ENCODE data around the gene LRP8.

Gene LRP8

DNA sequence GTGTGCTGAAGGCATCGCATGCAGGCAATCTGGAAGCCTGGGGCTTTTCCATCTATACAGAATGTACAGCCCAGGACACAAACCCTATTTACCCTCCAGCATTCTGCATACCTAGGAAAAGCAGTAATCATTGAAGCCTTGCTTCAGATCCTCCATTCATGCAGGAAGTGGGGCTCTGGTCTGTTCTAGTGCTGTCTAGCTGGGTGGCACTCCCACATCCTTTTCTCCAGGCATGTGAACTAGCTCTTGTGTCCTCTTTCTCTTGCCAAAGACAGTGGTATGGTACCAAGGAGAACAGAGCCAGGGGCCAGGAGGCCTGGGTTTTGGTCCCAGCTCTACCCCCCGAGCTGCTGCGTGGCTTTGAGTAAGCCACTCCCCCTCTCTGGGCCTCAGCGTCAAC is 21.7 kb downstream of the LRP8 start:
- Histone ChIP-seq H3K27me3 (ENCODE audit: control insufficient read depth in 5 of 5, insufficient read depth in 4 of 5, low read length in 5 of 5) (no peaks in the 10 kb centered on the region), H3K4me3 (ENCODE audit: low read depth in 1 of 5, low read length in 5 of 5) (no peak overlapping the region), H3K9ac (ENCODE audit: low read length in 5 of 5) (no peak overlapping the region), H3K4me1 (ENCODE audit: control insufficient read depth in 5 of 5, insufficient read depth in 5 of 5, low read length in 5 of 5) (peaks cover 0 to 5% (median 0%) of the 10 kb centered on the region in 5 donors), H3K36me3 (ENCODE audit: control insufficient read depth in 5 of 5, insufficient read depth in 5 of 5, low read length in 5 of 5) (no peaks in the 10 kb centered on the region), H3K9me3 (ENCODE audit: control insufficient read depth in 5 of 5, low read length in 5 of 5) (no peaks in the 10 kb centered on the region), H3K27ac (ENCODE audit: low read depth, low read length) (no peak overlapping the region)

DNA sequence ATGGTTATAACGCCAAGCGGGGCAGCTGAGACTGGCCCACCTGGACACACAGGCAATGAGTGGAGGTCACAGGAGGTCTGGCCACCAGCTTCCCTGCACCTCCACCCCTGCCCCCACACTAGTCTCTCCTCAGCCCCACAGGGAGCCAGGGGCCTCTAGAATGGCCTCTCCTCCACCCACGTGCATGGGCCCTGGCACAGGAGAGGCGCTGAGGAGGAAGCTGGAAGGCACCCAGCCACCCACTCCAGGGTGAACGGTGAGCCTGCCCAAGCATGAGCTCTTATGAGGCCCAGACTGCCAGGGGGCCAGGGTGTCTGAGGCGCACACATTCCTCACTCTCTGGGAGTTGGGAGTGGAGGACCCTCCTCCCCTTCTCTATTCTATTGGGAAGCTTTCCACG is 22.2 kb downstream of the LRP8 start:
- Histone ChIP-seq H3K4me3 (ENCODE audit: low read depth in 1 of 5, low read length in 5 of 5) (no peak overlapping the region), H3K9me3 (ENCODE audit: control insufficient read depth in 5 of 5, low read length in 5 of 5) (no peaks in the 10 kb centered on the region), H3K9ac (ENCODE audit: low read length in 5 of 5) (no peak overlapping the region), H3K36me3 (ENCODE audit: control insufficient read depth in 5 of 5, insufficient read depth in 5 of 5, low read length in 5 of 5) (no peaks in the 10 kb centered on the region), H3K4me1 (ENCODE audit: control insufficient read depth in 5 of 5, insufficient read depth in 5 of 5, low read length in 5 of 5) (peaks cover 0 to 5% (median 0%) of the 10 kb centered on the region in 5 donors), H3K27me3 (ENCODE audit: control insufficient read depth in 5 of 5, insufficient read depth in 4 of 5, low read length in 5 of 5) (no peaks in the 10 kb centered on the region), H3K27ac (ENCODE audit: low read depth, low read length) (no peak overlapping the region)

DNA sequence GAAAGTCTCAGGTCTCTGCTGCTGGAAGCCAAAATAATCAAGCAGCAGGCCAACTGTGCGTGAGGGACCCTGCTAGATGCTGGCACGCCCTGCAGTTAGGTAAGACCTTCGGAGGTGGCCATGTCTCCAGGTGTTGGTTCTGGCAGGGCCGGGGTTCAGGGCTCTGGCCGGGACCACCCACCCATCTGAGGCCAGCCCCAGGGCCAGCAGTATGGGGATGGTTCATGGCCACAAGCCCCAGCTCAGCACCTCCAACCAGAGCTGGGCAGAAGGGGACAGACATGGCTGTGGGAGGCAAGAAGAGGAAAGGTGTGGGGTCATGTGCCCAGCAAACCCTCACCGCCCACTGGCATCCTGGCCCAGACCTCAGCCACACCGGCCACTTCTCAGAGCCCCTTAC is 23.3 kb downstream of the LRP8 start:
- H3K9ac ChIP-seq (ENCODE audit: low read length in 5 of 5): no peak overlapping the region
- no peaks in the 10 kb centered on the region for H3K36me3 ChIP-seq (ENCODE audit: control insufficient read depth in 5 of 5, insufficient read depth in 5 of 5, low read length in 5 of 5)
- no peaks in the 10 kb centered on the region for H3K9me3 ChIP-seq (ENCODE audit: control insufficient read depth in 5 of 5, low read length in 5 of 5)
- H3K4me3 ChIP-seq (ENCODE audit: low read depth in 1 of 5, low read length in 5 of 5): no peak overlapping the region
- H3K27ac ChIP-seq (ENCODE audit: low read depth, low read length): no peak overlapping the region
- H3K4me1 ChIP-seq (ENCODE audit: control insufficient read depth in 5 of 5, insufficient read depth in 5 of 5, low read length in 5 of 5): peaks cover 0 to 5% (median 0%) of the 10 kb centered on the region in 5 donors
- H3K27me3 ChIP-seq (ENCODE audit: control insufficient read depth in 5 of 5, insufficient read depth in 4 of 5, low read length in 5 of 5): no peaks in the 10 kb centered on the region

DNA sequence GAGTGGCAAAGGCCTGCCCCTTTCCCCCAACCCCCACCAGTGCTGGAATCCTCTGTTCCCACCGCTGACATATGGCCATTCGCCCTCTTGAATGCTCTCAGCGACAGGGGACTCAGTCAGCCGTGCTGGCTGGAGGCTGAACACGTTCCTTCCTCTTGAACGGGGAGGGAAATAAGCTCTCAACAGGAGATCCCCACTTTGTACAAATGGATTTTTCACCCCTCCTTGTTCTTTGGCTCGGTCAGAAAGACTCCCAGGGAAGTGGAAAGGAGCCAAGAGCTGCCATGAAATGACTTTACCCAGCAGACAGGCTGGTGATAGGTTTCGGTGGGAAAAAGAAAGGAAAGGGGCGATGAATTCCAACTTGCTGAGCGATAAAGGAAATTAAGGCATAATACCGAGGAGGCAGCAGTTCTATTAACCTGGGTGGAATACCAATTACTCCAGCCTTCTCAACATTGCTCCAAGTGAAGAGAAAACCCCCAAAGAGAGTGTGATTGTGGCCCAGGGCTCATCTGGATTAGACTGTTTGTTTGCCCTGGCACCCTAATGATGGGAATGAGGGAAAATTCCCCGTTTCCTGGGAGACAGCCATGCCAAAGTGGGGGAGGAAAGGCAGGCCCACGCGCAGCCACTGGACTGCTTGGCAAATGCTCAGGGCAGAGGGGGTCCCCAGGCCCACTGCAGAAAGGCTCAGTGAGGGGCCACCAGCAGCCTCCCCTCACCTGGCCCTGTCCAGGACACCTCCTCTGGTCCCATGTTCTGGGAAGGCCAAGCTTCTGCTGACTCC is 23.9 kb downstream of the LRP8 start:
- Histone ChIP-seq H3K4me3 (ENCODE audit: low read depth in 1 of 5, low read length in 5 of 5) (no peak overlapping the region), H3K36me3 (ENCODE audit: control insufficient read depth in 5 of 5, insufficient read depth in 5 of 5, low read length in 5 of 5) (no peaks in the 10 kb centered on the region), H3K27ac (ENCODE audit: low read depth, low read length) (no peak overlapping the region), H3K27me3 (ENCODE audit: control insufficient read depth in 5 of 5, insufficient read depth in 4 of 5, low read length in 5 of 5) (no peaks in the 10 kb centered on the region), H3K9me3 (ENCODE audit: control insufficient read depth in 5 of 5, low read length in 5 of 5) (no peaks in the 10 kb centered on the region), H3K9ac (ENCODE audit: low read length in 5 of 5) (no peak overlapping the region), H3K4me1 (ENCODE audit: control insufficient read depth in 5 of 5, insufficient read depth in 5 of 5, low read length in 5 of 5) (peaks cover 0 to 8% (median 0%) of the 10 kb centered on the region in 5 donors)

DNA sequence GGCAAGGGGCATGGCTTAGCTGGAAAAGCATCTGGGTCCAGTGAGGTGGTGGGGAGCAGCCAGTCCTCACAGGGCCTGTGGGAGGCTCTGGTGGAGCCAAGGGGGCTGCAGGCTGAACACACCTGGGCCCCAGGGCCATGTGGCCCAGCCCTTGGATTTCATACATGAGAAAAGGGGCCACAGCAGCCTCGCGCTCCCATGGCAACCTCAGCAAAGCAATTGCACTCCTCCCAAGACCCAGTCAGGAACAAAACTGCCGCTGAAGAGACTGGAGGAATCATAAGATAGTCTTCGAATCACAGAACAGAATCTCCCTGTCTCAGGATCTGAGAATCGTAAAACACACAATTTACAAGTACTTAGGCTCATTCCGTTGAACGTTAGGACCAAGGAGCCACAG is 24.6 kb downstream of the LRP8 start:
- Histone ChIP-seq H3K4me3 (ENCODE audit: low read depth in 1 of 5, low read length in 5 of 5) (no peak overlapping the region), H3K9ac (ENCODE audit: low read length in 5 of 5) (no peak overlapping the region), H3K27me3 (ENCODE audit: control insufficient read depth in 5 of 5, insufficient read depth in 4 of 5, low read length in 5 of 5) (no peaks in the 10 kb centered on the region), H3K9me3 (ENCODE audit: control insufficient read depth in 5 of 5, low read length in 5 of 5) (no peaks in the 10 kb centered on the region), H3K4me1 (ENCODE audit: control insufficient read depth in 5 of 5, insufficient read depth in 5 of 5, low read length in 5 of 5) (peaks cover 0 to 15% (median 1%) of the 10 kb centered on the region in 5 donors), H3K27ac (ENCODE audit: low read depth, low read length) (no peak overlapping the region), H3K36me3 (ENCODE audit: control insufficient read depth in 5 of 5, insufficient read depth in 5 of 5, low read length in 5 of 5) (no peaks in the 10 kb centered on the region)

DNA sequence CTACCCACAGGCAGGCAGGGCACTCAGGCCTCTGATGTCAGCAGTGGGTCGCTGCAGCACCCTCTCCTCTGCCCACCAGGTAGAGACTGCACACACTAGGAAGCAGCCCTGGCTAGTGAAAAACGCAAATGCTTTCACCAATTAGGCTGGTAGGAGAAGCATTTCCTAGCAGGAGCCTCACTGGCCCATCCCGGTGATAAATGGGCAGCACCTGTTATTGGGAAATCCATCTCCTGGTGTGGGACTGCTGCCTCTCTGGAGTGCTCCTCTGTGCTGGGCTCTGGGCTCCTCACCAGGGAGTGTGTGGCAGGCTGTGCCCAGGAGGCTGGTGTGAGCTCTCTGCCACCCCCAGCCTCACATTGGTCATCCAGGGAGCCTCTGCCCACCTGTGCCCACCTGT is 28.6 kb downstream of the LRP8 start:
- H3K27ac ChIP-seq (ENCODE audit: low read depth, low read length): no peak overlapping the region
- no peak overlapping the region for H3K9ac ChIP-seq (ENCODE audit: low read length in 5 of 5)
- H3K4me3 ChIP-seq (ENCODE audit: low read depth in 1 of 5, low read length in 5 of 5): no peak overlapping the region
- peaks cover 2 to 48% (median 20%) of the 10 kb centered on the region in 5 donors for H3K4me1 ChIP-seq (ENCODE audit: control insufficient read depth in 5 of 5, insufficient read depth in 5 of 5, low read length in 5 of 5)
- no peaks in the 10 kb centered on the region for H3K9me3 ChIP-seq (ENCODE audit: control insufficient read depth in 5 of 5, low read length in 5 of 5)
- no peaks in the 10 kb centered on the region for H3K36me3 ChIP-seq (ENCODE audit: control insufficient read depth in 5 of 5, insufficient read depth in 5 of 5, low read length in 5 of 5)
- H3K27me3 ChIP-seq (ENCODE audit: control insufficient read depth in 5 of 5, insufficient read depth in 4 of 5, low read length in 5 of 5): no peaks in the 10 kb centered on the region

DNA sequence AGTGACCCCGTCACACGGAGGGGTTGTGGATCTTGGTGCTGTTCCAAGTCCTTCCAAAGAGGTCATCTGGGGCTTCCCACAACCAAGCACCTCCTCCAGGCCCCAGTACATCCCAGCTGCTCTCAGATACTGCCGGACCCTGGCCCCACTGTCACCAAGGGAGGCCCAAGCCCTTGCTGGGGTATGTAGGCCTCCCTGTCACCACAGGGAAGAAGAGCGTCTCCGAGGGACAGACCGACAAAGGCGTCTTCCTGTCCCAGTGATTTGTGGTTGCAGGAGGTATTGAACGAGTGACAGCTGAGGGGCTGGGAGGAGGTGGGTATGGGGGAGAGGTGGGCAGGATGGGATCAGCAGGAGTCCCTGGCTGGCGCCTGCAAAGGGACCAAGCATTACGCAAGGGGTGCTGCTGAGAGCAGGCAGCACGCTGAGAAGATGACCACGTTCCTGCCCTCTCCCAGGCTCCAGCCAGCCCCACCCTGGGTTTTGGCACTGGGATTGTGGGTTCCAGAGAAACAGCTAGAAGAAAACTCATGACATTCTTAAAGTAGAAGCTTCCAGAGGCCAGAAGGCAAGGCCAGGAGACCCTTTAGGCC is 29.7 kb downstream of the LRP8 start:
- Histone ChIP-seq H3K27me3 (ENCODE audit: control insufficient read depth in 5 of 5, insufficient read depth in 4 of 5, low read length in 5 of 5) (no peaks in the 10 kb centered on the region), H3K4me1 (ENCODE audit: control insufficient read depth in 5 of 5, insufficient read depth in 5 of 5, low read length in 5 of 5) (peaks cover 5 to 58% (median 27%) of the 10 kb centered on the region in 5 donors), H3K27ac (ENCODE audit: low read depth, low read length) (no peak overlapping the region), H3K36me3 (ENCODE audit: control insufficient read depth in 5 of 5, insufficient read depth in 5 of 5, low read length in 5 of 5) (no peaks in the 10 kb centered on the region), H3K9me3 (ENCODE audit: control insufficient read depth in 5 of 5, low read length in 5 of 5) (no peaks in the 10 kb centered on the region), H3K9ac (ENCODE audit: low read length in 5 of 5) (no peak overlapping the region), H3K4me3 (ENCODE audit: low read depth in 1 of 5, low read length in 5 of 5) (no peak overlapping the region)

DNA sequence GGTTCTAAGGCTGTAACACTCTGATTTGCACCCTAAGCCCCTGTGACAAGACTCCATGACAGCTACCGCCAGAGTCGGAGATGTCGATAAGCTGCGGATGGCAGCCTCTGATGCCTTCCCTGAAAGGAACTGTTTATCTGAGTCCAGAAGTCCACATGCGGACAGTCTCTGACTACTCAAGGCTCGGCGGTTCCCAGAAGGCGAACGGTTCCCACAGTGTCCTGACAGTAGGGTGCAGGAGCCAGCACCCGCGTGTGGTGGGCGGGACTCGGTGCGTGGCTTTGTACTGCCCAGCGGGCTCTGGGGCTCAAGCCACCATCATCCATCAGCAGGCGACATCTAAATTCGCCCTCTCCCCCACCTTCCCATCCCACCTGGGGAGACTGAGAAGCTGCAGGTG is 30.7 kb downstream of the LRP8 start:
- Histone ChIP-seq H3K9me3 (ENCODE audit: control insufficient read depth in 5 of 5, low read length in 5 of 5) (no peaks in the 10 kb centered on the region), H3K9ac (ENCODE audit: low read length in 5 of 5) (no peak overlapping the region), H3K4me3 (ENCODE audit: low read depth in 1 of 5, low read length in 5 of 5) (no peak overlapping the region), H3K4me1 (ENCODE audit: control insufficient read depth in 5 of 5, insufficient read depth in 5 of 5, low read length in 5 of 5) (peaks cover 5 to 66% (median 33%) of the 10 kb centered on the region in 5 donors), H3K27me3 (ENCODE audit: control insufficient read depth in 5 of 5, insufficient read depth in 4 of 5, low read length in 5 of 5) (no peaks in the 10 kb centered on the region), H3K27ac (ENCODE audit: low read depth, low read length) (no peak overlapping the region), H3K36me3 (ENCODE audit: control insufficient read depth in 5 of 5, insufficient read depth in 5 of 5, low read length in 5 of 5) (no peaks in the 10 kb centered on the region)

DNA sequence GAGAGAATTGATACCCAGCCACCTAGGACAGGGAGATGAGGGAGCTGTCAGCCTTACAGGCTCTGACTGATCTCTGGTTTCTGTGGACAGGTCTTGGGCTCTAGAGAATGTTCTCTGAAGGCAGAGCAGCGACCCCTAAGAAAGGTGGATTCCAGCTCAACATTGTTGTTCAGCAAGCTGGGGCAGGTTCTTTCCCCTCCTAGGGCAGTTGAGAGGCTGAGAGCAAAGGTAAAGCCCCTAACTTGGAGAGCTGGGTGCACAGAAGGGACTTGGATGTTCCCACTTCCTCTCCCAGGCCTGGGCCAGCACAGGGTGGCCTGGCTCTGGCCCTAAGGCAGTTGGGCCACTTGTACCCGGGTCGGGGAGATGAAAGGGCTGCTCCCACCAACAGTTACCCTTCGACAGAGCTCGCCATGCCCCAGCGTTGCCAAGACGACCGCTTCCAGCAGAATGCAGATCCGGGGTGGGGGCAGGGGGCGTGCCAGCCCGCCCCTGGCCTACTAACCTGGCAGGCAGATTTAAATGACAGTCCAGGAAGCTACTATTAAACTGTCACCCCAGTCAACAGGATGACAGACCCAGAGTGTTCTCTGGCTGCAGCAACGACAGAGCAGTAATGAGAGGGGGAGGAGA is 31.6 kb downstream of the LRP8 start:
- H3K27me3 ChIP-seq (ENCODE audit: control insufficient read depth in 5 of 5, insufficient read depth in 4 of 5, low read length in 5 of 5): no peaks in the 10 kb centered on the region
- H3K4me1 ChIP-seq (ENCODE audit: control insufficient read depth in 5 of 5, insufficient read depth in 5 of 5, low read length in 5 of 5): peaks cover 5 to 66% (median 33%) of the 10 kb centered on the region in 5 donors
- H3K4me3 ChIP-seq (ENCODE audit: low read depth in 1 of 5, low read length in 5 of 5): no peak overlapping the region
- no peak overlapping the region for H3K27ac ChIP-seq (ENCODE audit: low read depth, low read length)
- H3K9ac ChIP-seq (ENCODE audit: low read length in 5 of 5): peak overlapping the region in 1 of 5 donors; percentile 2
- H3K36me3 ChIP-seq (ENCODE audit: control insufficient read depth in 5 of 5, insufficient read depth in 5 of 5, low read length in 5 of 5): no peaks in the 10 kb centered on the region
- H3K9me3 ChIP-seq (ENCODE audit: control insufficient read depth in 5 of 5, low read length in 5 of 5): no peaks in the 10 kb centered on the region

DNA sequence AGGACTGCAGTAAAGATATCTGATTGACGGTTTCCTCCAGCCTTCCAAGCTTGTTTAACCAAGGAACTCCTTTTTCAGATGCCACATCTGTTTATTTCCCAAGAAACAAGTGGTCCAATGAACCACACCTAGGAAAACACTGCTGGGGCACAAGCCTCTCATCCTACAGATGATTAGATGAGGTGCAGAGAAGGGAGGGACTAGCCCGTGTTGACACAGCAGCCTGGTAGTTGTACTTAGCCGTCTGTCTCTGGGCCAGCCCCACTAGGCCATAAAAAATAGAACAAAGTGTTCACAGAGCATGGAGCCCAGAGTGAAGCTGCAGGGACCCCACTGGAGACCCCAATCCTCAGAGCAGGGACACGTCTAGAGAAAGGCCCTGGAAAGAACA is 32.1 kb downstream of the LRP8 start:
- Histone ChIP-seq H3K4me1 (ENCODE audit: control insufficient read depth in 5 of 5, insufficient read depth in 5 of 5, low read length in 5 of 5) (peaks cover 5 to 66% (median 33%) of the 10 kb centered on the region in 5 donors), H3K27ac (ENCODE audit: low read depth, low read length) (no peak overlapping the region), H3K9ac (ENCODE audit: low read length in 5 of 5) (peak overlapping the region in 1 of 5 donors; percentile 2), H3K36me3 (ENCODE audit: control insufficient read depth in 5 of 5, insufficient read depth in 5 of 5, low read length in 5 of 5) (no peaks in the 10 kb centered on the region), H3K9me3 (ENCODE audit: control insufficient read depth in 5 of 5, low read length in 5 of 5) (no peaks in the 10 kb centered on the region), H3K27me3 (ENCODE audit: control insufficient read depth in 5 of 5, insufficient read depth in 4 of 5, low read length in 5 of 5) (no peaks in the 10 kb centered on the region), H3K4me3 (ENCODE audit: low read depth in 1 of 5, low read length in 5 of 5) (no peak overlapping the region)

Data from subcutaneous abdominal adipose tissue (tissue), 5 donors.